HG03521 (cell line): ENCODE results near the gene PLCL2.

Experiments
- ATAC-seq: cut with Tn5 transposase; IDR thresholded peaks from one replicate; pipeline ENCODE4 v1.9.1; 2021; ENCODE audit warnings: mild to moderate bottlenecking, moderate library complexity; ENCODE audit not compliant: unreplicated experiment

The PLCL2 gene

GRCh38 chr3:17138246-17139039 is 253.7 kb downstream of the PLCL2 start:
- ATAC-seq, result no peak
